K562 (cell line): ENCODE measurements around the gene CPB1. TPM values are rescaled to one million over a fixed set of nuclear protein-coding genes. Genes with fewer than 3 reads are reported as not detected.

Experiments used
- ATAC-seq: fragments of 200-7000 bp; cut with Tn5 transposase; 3 replicates; pipeline ENCODE4 v1.9.1; 2020; ENCODE audit warnings: moderate library complexity
- BruUV-seq: library from RNA; stranded (reverse); fragments of 400-500 nt; replicated peaks from 2 replicates; lab custom pipeline; 2021; lab: Mats Ljungman, UMichigan
- CTCF ChIA-PET: fragments of 300-600 bp; formaldehyde crosslinking; extraction: SDS; loops from one replicate; lab custom pipeline; 2021; ENCODE audit warnings: low intra/inter-chr PET ratio; lab: Yijun Ruan, JAX
- POLR2A ChIA-PET: fragments of 300-600, 350-650 bp; sonication (Branson Sonifier 250); formaldehyde crosslinking; extraction: SDS; loops from one replicate; lab custom pipeline; 2021; ENCODE audit warnings: antibody characterized with exemption, inconsistent platforms; lab: Yijun Ruan, JAX
- DNase-seq, 4 experiments: peaks; one replicate each; pipeline versions ENCODE4 v3.0.0 to v3.0.0-alpha.2; 2011 to 2018; ENCODE audit warnings: low spot score in 3 of 4, mixed read lengths in 3 of 4; ENCODE audit errors: extremely low read depth in 1 of 4
- FAIRE-seq: peaks from 2 replicates; lab custom pipeline; 2011; peaks lifted over from hg19 to GRCh38; lab: Jason Lieb, UNC
- H2AFZ ChIP-seq: 2 replicates; pipeline ENCODE4 v1.6.0; 2011; ENCODE audit warnings: low read depth, low read length, control low read depth, inconsistent platforms
- H3K27ac ChIP-seq: fragments of 200-600 bp; 3 replicates; pipeline ENCODE4 v1.8.0; 2011; ENCODE audit warnings: low read depth, mild to moderate bottlenecking, control low read depth, inconsistent platforms, low read length, moderate library complexity, mixed read lengths; ENCODE audit errors: extremely low read depth
- H3K27me3 ChIP-seq, 2 experiments: fragments of 300-600 bp in 1 of 2; 2 replicates in 1 of 2; 3 replicates in 1 of 2; pipeline versions ENCODE4 v1.6.0 to v1.8.0; 2011; ENCODE audit warnings: inconsistent platforms in 2 of 2, low read length in 2 of 2, mild to moderate bottlenecking in 1 of 2, mixed read lengths in 1 of 2, moderate library complexity in 1 of 2; ENCODE audit not compliant: control insufficient read depth in 2 of 2, insufficient read depth in 2 of 2
- H3K36me3 ChIP-seq: fragments of 300-600 bp; 3 replicates; pipeline ENCODE4 v1.8.0; 2011; ENCODE audit warnings: mild to moderate bottlenecking, low read length, inconsistent platforms; ENCODE audit not compliant: control insufficient read depth, insufficient read depth
- H3K4me1 ChIP-seq, 2 experiments: fragments of 200-600 bp in 1 of 2; replicated peaks in 1 of 2; 2 replicates in 1 of 2; 3 replicates in 1 of 2; pipeline versions ENCODE4 v1.5.1 to v1.8.0; 2011; ENCODE audit warnings: inconsistent platforms in 2 of 2, low read length in 2 of 2, mild to moderate bottlenecking in 1 of 2, mixed read lengths in 1 of 2, moderate library complexity in 1 of 2; ENCODE audit not compliant: control insufficient read depth in 2 of 2, insufficient read depth in 2 of 2
- H3K4me2 ChIP-seq: 2 replicates; pipeline ENCODE4 v1.6.1; 2011; ENCODE audit warnings: low read length, control low read depth, inconsistent platforms, mixed read lengths; ENCODE audit not compliant: insufficient read depth
- H3K4me3 ChIP-seq: fragments of 200-600 bp; sonication (generic), shearing (Covaris generic); 2 replicates; pipeline ENCODE4 v1.5.1; 2016; ENCODE audit warnings: control low read depth, inconsistent platforms
- H3K79me2 ChIP-seq: fragments of 200-600 bp; 3 replicates; pipeline ENCODE4 v1.8.0; 2011; ENCODE audit warnings: low read length, inconsistent platforms; ENCODE audit not compliant: control insufficient read depth, insufficient read depth
- H3K9ac ChIP-seq, 2 experiments: 2 replicates each; pipeline versions ENCODE4 v1.6.0 to v1.6.1; 2011; ENCODE audit warnings: low read depth in 2 of 2, low read length in 2 of 2, control low read depth in 1 of 2, inconsistent platforms in 1 of 2, mild to moderate bottlenecking in 1 of 2, mixed read lengths in 1 of 2; ENCODE audit not compliant: insufficient read depth in 1 of 2
- H3K9me1 ChIP-seq: one replicate; pipeline ENCODE4 v1.6.0; 2011; ENCODE audit warnings: inconsistent platforms, mild to moderate bottlenecking, low read length, moderate library complexity; ENCODE audit not compliant: control insufficient read depth, insufficient read depth
- H3K9me3 ChIP-seq: replicated peaks from 2 replicates; pipeline ENCODE4 v1.5.1; 2011; ENCODE audit warnings: low read depth, low read length, inconsistent platforms; ENCODE audit not compliant: control insufficient read depth, insufficient read depth
- H4K20me1 ChIP-seq: replicated peaks from 2 replicates; pipeline ENCODE4 v1.6.1; 2011; ENCODE audit warnings: low read length, inconsistent platforms, mixed read lengths; ENCODE audit not compliant: control insufficient read depth, insufficient read depth
- CEBPB ChIP-seq: fragments of 450-650 bp; IDR thresholded peaks from 2 replicates; pipeline ENCODE4 v1.6.1; 2016; ENCODE audit warnings: missing genetic modification characterization, missing compliant biosample characterization
- NKRF ChIP-seq: fragments of 450-650 bp; IDR thresholded peaks from 2 replicates; pipeline ENCODE4 v1.6.1; 2016; ENCODE audit warnings: borderline replicate concordance
- NR3C1 ChIP-seq: sonication (generic); formaldehyde crosslinking; IDR thresholded peaks from 2 replicates; pipeline ENCODE4 v1.8.1; 2022; ENCODE audit warnings: missing genetic modification reagents
- PPARD ChIP-seq: fragments of 250-450 bp; sonication (Bioruptor Pico); IDR thresholded peaks from 2 replicates; pipeline ENCODE4 v1.8.0; 2022; ENCODE audit warnings: inconsistent platforms, mild to moderate bottlenecking, moderate library complexity
- ZNF263 ChIP-seq: sonication (generic); formaldehyde crosslinking; IDR thresholded peaks from 2 replicates; pipeline ENCODE4 v1.8.0; 2022; ENCODE audit warnings: mild to moderate bottlenecking, missing genetic modification reagents, borderline replicate concordance
- ZNF511 ChIP-seq: sonication (generic); formaldehyde crosslinking; IDR thresholded peaks from 2 replicates; pipeline ENCODE4 v1.8.0; 2022; ENCODE audit warnings: mild to moderate bottlenecking, missing genetic modification reagents
- ZNF644 ChIP-seq: fragments of 200-800 bp; sonication (Bioruptor generic); IDR thresholded peaks from 2 replicates; pipeline ENCODE4 v1.6.1; 2016; ENCODE audit warnings: low read depth, missing genetic modification characterization, missing compliant biosample characterization
- WGBS: fragments of 100-300 bp; shearing (Covaris generic); methylation state at CpG from one replicate; pipeline ENCODE4 v1.1.6; 2016; ENCODE audit warnings: low coverage, mixed read lengths; ENCODE audit not compliant: insufficient coverage; ENCODE audit errors: missing lambda C conversion rate; 5-methylcytosine and 5-hydroxymethylcytosine counted together
- in situ Hi-C: fragments of 300-500 bp; cut with MboI; formaldehyde crosslinking; loops from 4 replicates; pipeline ENCODE4 v1.15.0; 2018; ENCODE audit warnings: inconsistent platforms, mixed read lengths
- intact Hi-C: fragments of 100-400 bp; cut with micrococcal nuclease; formaldehyde crosslinking; loops from 2 replicates; pipeline ENCODE4 v1.14.2; 2022
- polyA plus RNA-seq, 8 experiments: library from polyadenylated mRNA; depleted of rRNA in 4 of 8; stranded (reverse) in 5 of 8; unstranded in 3 of 8; fragments of >200 nt; fragmentation: Nextera tagmentation in 2 of 8; fragmentation: Illumina TruSeq in 1 of 8; extraction: Ambion mirVana in 2 of 8; extraction: Trizol in 1 of 8; gene quantifications; 2 replicates each; pipeline versions ENCODE4 v1.2.1 to v1.2.3, GENCODE V29; 2011 to 2014; ENCODE audit warnings: inconsistent platforms in 1 of 8, missing spikeins in 1 of 8
- total RNA-seq, 7 experiments: library from RNA; depleted of rRNA in 6 of 7; stranded (reverse); fragments of >200 nt in 6 of 7; fragmentation: Illumina TruSeq in 2 of 7; extraction: Trizol in 2 of 7; gene quantifications; 2 replicates each; pipeline versions ENCODE4 v1.2.1 to v1.2.3, GENCODE V29; 2011 to 2021; ENCODE audit warnings: low replicate concordance in 1 of 7

The CPB1 gene
- total and polyA plus RNA-seq, 9 of the 15 experiments (the other 6 are each of a cell fraction or from before 2014, with no cell fraction given) = 3.7 TPM; not detected in 8

- TF ChIP-seq PPARD (CRISPR knock-in tag) (no peak), NKRF (no peak), ZNF511 (CRISPR knock-in tag) (no peak), NR3C1 (CRISPR knock-in tag) (no peak), ZNF263 (no peak)
Observed at GRCh38 chr3:148854061-148854460, 26.4 kb downstream of the CPB1 start (continued).

GRCh38 chr3:148856384-148856783 is 28.8 kb downstream of the CPB1 start:
- BruUV-seq = no TSS peak

More at GRCh38 chr3:148856384-148856783, 28.8 kb downstream of the CPB1 start:
- H3K36me3 ChIP-seq = no peaks in the 10 kb centered on the region
- WGBS = 2% methylated on average over 3 of the region's 3 CpGs
- intact Hi-C loops = no loop called here
- ChIA-PET CTCF (no interaction called here), POLR2A (no interaction called here)
- H3K27ac ChIP-seq = no peak overlapping the region
- no peaks in the 10 kb centered on the region for H3K4me1 ChIP-seq
- no peak overlapping the region for H3K4me3 ChIP-seq
- no peak overlapping the region for H3K9ac ChIP-seq
- in situ Hi-C loops = no loop called here
- TF ChIP-seq ZNF644 (no peak), CEBPB (0 out of 2 replicates have a peak, but pooled peaks have one; percentile 4)
- no peaks in the 10 kb centered on the region for H3K9me3 ChIP-seq
- no peak for DNase-seq
- H4K20me1 ChIP-seq = no peaks in the 10 kb centered on the region
- FAIRE-seq = no peak
- no peak for ATAC-seq
- no peaks in the 10 kb centered on the region for H3K9me1 ChIP-seq
- H3K27me3 ChIP-seq = no peaks in the 10 kb centered on the region
- H3K79me2 ChIP-seq = no peaks in the 10 kb centered on the region
- H3K4me2 ChIP-seq = no peak overlapping the region
- H2AFZ ChIP-seq = no peak overlapping the region
